GM12865 (cell line): ENCODE results near the gene SMIM14.

ENCODE experiments used
- DNase-seq: peaks from one replicate; pipeline ENCODE4 v3.0.0; 2010; ENCODE audit warnings: low read depth
- H3K4me3 ChIP-seq: 2 replicates; pipeline ENCODE4 v1.5.1; 2011; ENCODE audit warnings: mild to moderate bottlenecking, low read depth, low read length, control low read depth
- TF ChIP-seq, protein P1 (sequence below): IDR thresholded peaks from 2 replicates; pipeline ENCODE4 v1.5.1; 2011; ENCODE audit warnings: low read length, control low read depth, low read depth, inconsistent platforms; ENCODE audit not compliant: insufficient read depth; ENCODE audit errors: missing control alignments

Gene SMIM14

DNA sequence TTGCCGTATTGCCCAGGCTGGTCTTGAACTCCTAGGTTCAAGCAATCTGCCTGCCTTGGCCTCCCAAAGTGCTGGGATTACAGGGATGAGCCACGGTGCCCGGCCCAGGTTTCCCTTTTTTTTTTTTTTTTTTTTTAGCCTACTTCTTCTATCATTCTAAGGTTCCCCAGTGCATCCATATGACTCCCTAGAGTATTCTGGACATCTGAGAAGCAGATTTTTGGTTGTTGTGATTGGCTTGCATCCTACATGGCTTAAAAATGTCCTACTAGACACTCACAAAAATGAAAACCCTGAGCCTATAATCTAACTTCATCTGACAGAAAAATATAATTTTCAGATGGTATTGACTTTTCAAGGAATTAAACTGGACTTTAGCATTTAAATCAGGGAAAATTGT lies 41.7 kb downstream of the SMIM14 start:
- no peak for DNase-seq
- TF ChIP-seq, protein P1, sequence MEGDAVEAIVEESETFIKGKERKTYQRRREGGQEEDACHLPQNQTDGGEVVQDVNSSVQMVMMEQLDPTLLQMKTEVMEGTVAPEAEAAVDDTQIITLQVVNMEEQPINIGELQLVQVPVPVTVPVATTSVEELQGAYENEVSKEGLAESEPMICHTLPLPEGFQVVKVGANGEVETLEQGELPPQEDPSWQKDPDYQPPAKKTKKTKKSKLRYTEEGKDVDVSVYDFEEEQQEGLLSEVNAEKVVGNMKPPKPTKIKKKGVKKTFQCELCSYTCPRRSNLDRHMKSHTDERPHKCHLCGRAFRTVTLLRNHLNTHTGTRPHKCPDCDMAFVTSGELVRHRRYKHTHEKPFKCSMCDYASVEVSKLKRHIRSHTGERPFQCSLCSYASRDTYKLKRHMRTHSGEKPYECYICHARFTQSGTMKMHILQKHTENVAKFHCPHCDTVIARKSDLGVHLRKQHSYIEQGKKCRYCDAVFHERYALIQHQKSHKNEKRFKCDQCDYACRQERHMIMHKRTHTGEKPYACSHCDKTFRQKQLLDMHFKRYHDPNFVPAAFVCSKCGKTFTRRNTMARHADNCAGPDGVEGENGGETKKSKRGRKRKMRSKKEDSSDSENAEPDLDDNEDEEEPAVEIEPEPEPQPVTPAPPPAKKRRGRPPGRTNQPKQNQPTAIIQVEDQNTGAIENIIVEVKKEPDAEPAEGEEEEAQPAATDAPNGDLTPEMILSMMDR: no peak
- no peak overlapping the region for H3K4me3 ChIP-seq

DNA sequence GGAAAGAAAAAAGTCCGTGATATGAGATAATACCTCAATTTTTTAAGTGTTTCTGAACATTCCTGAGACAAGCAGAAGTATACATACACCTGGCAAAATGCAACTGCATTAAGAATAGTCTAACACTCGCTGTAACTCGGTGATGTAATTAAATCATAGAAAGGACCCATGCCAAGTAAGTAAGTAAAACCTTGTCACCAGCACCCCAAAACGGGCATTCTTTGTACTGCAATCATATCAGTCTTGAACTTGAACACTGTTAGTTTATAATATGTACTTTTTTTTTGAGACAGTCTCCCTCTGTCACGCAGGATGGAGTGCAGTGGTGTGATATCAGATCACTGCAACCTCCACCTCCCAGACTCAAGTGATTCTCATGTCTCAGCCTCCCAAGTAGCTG lies 47.4 kb downstream of the SMIM14 start:
- H3K4me3 ChIP-seq: no peak overlapping the region
- TF ChIP-seq, protein P1: no peak
- no peak for DNase-seq

DNA sequence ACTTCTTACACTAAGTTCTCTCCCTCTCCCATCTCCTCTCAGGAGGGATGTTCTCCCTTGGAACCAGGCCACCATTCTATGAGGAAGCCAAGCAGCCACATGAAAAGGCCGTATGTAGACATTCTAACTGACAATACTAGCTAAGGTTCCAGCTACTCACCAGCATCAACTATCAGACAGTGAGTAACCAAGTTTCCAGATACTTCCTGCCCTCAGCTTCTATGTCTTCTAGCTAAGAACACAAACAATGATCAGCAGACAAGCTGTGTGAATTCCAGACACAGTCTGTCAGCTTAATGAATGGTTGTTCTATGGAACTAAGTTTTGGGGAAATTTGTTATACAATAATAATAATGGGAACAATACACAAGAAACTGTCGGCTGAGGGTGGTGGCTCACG lies 50.8 kb downstream of the SMIM14 start:
- no peak for DNase-seq
- TF ChIP-seq, protein P1: no peak
- no peak overlapping the region for H3K4me3 ChIP-seq

DNA sequence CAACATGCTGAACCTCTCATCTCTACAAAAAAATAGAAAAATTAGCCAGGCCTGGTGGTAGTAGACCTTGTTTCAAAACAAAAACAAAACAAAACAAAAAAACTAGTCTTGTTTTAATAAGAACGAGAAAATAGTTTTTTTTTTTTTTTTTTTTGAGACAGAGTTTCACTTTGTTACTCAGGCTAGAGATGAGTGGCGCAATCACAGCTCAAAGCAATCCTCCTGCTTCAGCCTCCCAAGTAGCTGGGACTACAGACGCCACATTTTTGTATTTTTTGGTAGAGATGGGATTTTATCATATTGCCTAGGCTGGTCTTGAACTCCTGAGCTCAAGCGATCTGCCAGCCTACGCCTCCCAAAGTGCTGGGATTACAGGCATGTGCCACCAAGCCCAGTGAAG lies 63.7 kb downstream of the SMIM14 start:
- H3K4me3 ChIP-seq: no peak overlapping the region
- TF ChIP-seq, protein P1: no peak

DNA sequence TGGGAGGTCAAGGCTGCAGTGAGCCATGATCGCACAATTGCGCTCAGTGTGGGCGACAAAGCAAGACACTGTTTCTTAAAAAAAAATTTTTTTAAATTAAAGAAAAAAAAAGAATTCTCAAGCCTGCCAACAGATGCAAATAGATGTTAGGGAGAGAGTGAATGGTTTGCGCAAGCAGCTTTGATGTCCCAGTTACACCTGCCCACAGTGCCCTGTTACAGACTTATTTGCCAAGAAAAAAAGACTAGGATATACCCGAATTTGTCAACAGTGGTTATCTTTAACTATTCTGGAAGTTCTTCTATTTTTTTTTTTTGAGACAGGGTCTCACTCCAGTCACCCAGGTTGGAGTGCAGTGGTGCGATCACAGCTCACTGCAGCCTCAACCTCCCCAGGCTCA lies 67.2 kb downstream of the SMIM14 start:
- TF ChIP-seq, protein P1: no peak
- no peak for DNase-seq
- no peak overlapping the region for H3K4me3 ChIP-seq

More for the DNA sequence above, 63.7 kb downstream of the SMIM14 start:
- peak; percentile 24 for DNase-seq

DNA sequence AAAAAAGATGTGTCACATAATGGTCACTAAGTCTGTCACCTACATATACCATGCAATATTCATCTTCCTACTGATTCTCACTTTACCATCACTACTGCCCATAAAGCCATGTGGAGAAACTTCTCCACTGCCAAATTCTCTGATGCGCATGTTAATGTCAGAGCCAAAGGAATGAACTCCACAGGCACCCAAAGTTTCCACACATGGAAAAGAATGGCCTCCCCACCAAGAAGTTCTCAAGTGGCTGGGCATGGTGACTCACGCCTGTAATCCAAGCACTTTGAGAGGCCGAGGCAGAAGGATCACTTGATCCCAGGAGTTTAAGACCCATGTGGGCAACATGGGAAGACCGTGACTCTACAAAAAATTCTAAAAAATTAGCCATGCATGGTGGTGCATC lies 67.6 kb downstream of the SMIM14 start:
- DNase-seq: no peak
- H3K4me3 ChIP-seq: no peak overlapping the region
- TF ChIP-seq, protein P1: no peak

DNA sequence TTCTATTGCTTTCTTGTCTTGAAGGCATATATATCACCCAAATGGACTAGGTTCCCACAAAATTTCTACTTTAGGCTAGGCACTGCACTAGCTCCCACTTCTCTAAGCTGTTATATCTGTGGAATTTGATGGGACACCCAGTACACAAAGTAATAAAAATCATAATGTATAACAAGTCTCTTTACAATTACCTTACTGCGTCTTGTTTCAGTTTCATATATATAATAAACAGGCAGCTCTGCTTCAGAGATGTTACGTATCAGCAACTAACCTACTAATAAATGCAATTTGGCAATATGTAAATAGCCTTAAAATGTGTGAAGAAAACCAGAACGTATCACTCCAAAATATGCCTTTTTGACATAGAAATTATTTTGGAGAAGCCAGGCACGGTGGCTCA lies 69.5 kb downstream of the SMIM14 start:
- H3K4me3 ChIP-seq: peak overlapping the region; percentile 42
- DNase-seq: peak; percentile 8
- TF ChIP-seq, protein P1: no peak
